IMR-90 (cell line): Measurements from ENCODE around the gene PYGL.

ENCODE experiments used
- BHLHE40 ChIP-seq: fragments of 150-350 bp; IDR thresholded peaks from 2 replicates; pipeline ENCODE4 v1.6.1; 2016; ENCODE audit warnings: mild to moderate bottlenecking, low read depth, low read length
- MAZ ChIP-seq: IDR thresholded peaks from 2 replicates; pipeline ENCODE4 v1.6.1; 2012; ENCODE audit warnings: low read depth, mild to moderate bottlenecking, low read length, improper control_type of control experiment, moderate library complexity, borderline replicate concordance
- NFE2L2 ChIP-seq: fragments of 150-350 bp; IDR thresholded peaks from 2 replicates; pipeline ENCODE4 v1.6.1; 2016; ENCODE audit warnings: low read depth, mild to moderate bottlenecking, low read length
- RAD21 ChIP-seq: IDR thresholded peaks from 2 replicates; pipeline ENCODE4 v1.6.1; 2012; ENCODE audit warnings: low read length, improper control_type of control experiment
- RCOR1 ChIP-seq: IDR thresholded peaks from 2 replicates; pipeline ENCODE4 v1.6.1; 2012; ENCODE audit warnings: mild to moderate bottlenecking, low read length, improper control_type of control experiment; ENCODE audit not compliant: insufficient replicate concordance
- SMC3 ChIP-seq: fragments of 150-350 bp; IDR thresholded peaks from 2 replicates; pipeline ENCODE4 v1.6.1; 2016; ENCODE audit warnings: low read depth, mild to moderate bottlenecking, antibody characterized with exemption, low read length, moderate library complexity
- TF ChIP-seq, protein P1 (sequence below): conservative IDR thresholded peaks from 2 replicates; pipeline ENCODE4 v1.5.1; 2012; ENCODE audit warnings: mild to moderate bottlenecking, low read depth, low read length, improper control_type of control experiment
- TF ChIP-seq, protein P2 (sequence below): fragments of 150-350 bp; IDR thresholded peaks from 2 replicates; pipeline ENCODE4 v1.6.1; 2017; ENCODE audit warnings: mild to moderate bottlenecking, antibody characterized with exemption, low read length, low read depth

DNA sequence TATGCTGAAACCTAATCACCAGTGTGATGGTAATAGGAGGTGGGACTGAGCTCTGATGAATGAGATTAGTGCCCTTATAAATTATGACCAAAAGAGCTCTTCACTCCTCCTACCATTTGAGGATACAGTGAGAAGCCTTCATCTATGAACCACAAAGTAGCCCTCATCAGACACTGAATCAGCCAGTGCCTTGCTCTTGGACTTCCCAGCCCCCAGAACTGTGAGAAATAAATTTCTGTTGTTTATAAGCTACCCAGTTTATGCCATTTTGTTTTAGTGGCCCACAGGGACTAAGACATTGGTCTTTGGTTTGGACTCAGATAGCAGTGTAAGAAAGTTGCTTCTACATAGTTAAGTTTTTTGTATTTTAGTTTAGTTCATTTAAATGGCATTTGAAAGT lies 39.6 kb downstream of the PYGL start:
- TF ChIP-seq RCOR1: no peak
- TF ChIP-seq, protein P1, sequence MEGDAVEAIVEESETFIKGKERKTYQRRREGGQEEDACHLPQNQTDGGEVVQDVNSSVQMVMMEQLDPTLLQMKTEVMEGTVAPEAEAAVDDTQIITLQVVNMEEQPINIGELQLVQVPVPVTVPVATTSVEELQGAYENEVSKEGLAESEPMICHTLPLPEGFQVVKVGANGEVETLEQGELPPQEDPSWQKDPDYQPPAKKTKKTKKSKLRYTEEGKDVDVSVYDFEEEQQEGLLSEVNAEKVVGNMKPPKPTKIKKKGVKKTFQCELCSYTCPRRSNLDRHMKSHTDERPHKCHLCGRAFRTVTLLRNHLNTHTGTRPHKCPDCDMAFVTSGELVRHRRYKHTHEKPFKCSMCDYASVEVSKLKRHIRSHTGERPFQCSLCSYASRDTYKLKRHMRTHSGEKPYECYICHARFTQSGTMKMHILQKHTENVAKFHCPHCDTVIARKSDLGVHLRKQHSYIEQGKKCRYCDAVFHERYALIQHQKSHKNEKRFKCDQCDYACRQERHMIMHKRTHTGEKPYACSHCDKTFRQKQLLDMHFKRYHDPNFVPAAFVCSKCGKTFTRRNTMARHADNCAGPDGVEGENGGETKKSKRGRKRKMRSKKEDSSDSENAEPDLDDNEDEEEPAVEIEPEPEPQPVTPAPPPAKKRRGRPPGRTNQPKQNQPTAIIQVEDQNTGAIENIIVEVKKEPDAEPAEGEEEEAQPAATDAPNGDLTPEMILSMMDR: no peak
- no peak for TF ChIP-seq RAD21
- TF ChIP-seq, protein P2, sequence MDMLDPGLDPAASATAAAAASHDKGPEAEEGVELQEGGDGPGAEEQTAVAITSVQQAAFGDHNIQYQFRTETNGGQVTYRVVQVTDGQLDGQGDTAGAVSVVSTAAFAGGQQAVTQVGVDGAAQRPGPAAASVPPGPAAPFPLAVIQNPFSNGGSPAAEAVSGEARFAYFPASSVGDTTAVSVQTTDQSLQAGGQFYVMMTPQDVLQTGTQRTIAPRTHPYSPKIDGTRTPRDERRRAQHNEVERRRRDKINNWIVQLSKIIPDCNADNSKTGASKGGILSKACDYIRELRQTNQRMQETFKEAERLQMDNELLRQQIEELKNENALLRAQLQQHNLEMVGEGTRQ: no peak
- no peak for TF ChIP-seq BHLHE40
- no peak for TF ChIP-seq NFE2L2
- TF ChIP-seq MAZ: no peak
- TF ChIP-seq SMC3: no peak
